H9 (cell line): ENCODE results near the gene OFD1. TPM values are rescaled to one million over a fixed set of nuclear protein-coding genes. Genes with fewer than 3 reads are reported as not detected.

Experiments
- DNase-seq: peaks from one replicate; pipeline ENCODE4 v3.0.0-alpha.2; 2017
- H2AFZ ChIP-seq: one replicate; pipeline ENCODE4 v1.6.1; 2013; ENCODE audit warnings: mild to moderate bottlenecking, low read length, control low read depth, moderate library complexity
- H2AK5ac ChIP-seq: 2 replicates; pipeline ENCODE4 v1.6.1; 2013; ENCODE audit warnings: low read length, control low read depth, mixed read lengths; ENCODE audit not compliant: insufficient read length
- H2BK120ac ChIP-seq: one replicate; pipeline ENCODE4 v1.6.1; 2013; ENCODE audit warnings: low read depth, mild to moderate bottlenecking, low read length, control low read depth, inconsistent platforms; ENCODE audit not compliant: poor library complexity, severe bottlenecking
- H2BK12ac ChIP-seq: 2 replicates; pipeline ENCODE4 v1.6.1; 2013; ENCODE audit warnings: low read length, control low read depth, mixed read lengths, low read depth; ENCODE audit not compliant: insufficient read length
- H2BK15ac ChIP-seq: 2 replicates; pipeline ENCODE4 v1.6.1; 2013; ENCODE audit warnings: low read depth, low read length, control low read depth
- H2BK20ac ChIP-seq: one replicate; pipeline ENCODE4 v1.6.1; 2013; ENCODE audit warnings: low read depth, mild to moderate bottlenecking, low read length, control low read depth, inconsistent platforms; ENCODE audit not compliant: poor library complexity, severe bottlenecking
- H2BK5ac ChIP-seq: 2 replicates; pipeline ENCODE4 v1.6.1; 2013; ENCODE audit warnings: low read length, control low read depth, mixed read lengths; ENCODE audit not compliant: insufficient read length
- H3K14ac ChIP-seq: 2 replicates; pipeline ENCODE4 v1.6.1; 2013; ENCODE audit warnings: low read length, control low read depth; ENCODE audit not compliant: insufficient read depth
- H3K18ac ChIP-seq: 2 replicates; pipeline ENCODE4 v1.6.1; 2013; ENCODE audit warnings: low read depth, mild to moderate bottlenecking, mixed read lengths, low read length, control low read depth; ENCODE audit not compliant: insufficient read length
- H3K23ac ChIP-seq: 2 replicates; pipeline ENCODE4 v1.6.1; 2013; ENCODE audit warnings: low read length, control low read depth, mixed read lengths, low read depth; ENCODE audit not compliant: insufficient read length
- H3K23me2 ChIP-seq: 2 replicates; pipeline ENCODE4 v1.6.1; 2013; ENCODE audit warnings: low read depth, mild to moderate bottlenecking, mixed read lengths, low read length, control low read depth; ENCODE audit not compliant: insufficient read length, poor library complexity, severe bottlenecking
- H3K27ac ChIP-seq: 2 replicates; pipeline ENCODE4 v1.5.1; 2013; ENCODE audit warnings: low read length, control low read depth, mixed read lengths, low read depth; ENCODE audit not compliant: insufficient read length
- H3K27me3 ChIP-seq: 2 replicates; pipeline ENCODE4 v1.6.1; 2013; ENCODE audit warnings: low read length, control low read depth, inconsistent platforms; ENCODE audit not compliant: insufficient read depth
- H3K4ac ChIP-seq: 2 replicates; pipeline ENCODE4 v1.6.1; 2013; ENCODE audit warnings: low read depth, mild to moderate bottlenecking, control low read depth, inconsistent platforms, low read length, moderate library complexity
- H3K4me1 ChIP-seq: 2 replicates; pipeline ENCODE4 v1.6.1; 2013; ENCODE audit warnings: low read length, control low read depth, inconsistent platforms; ENCODE audit not compliant: insufficient read depth
- H3K4me2 ChIP-seq: 2 replicates; pipeline ENCODE4 v1.6.1; 2013; ENCODE audit warnings: low read length, control low read depth, mixed read lengths; ENCODE audit not compliant: insufficient read length, insufficient read depth
- H3K56ac ChIP-seq: 2 replicates; pipeline ENCODE4 v1.6.1; 2013; ENCODE audit warnings: low read depth, mild to moderate bottlenecking, mixed read lengths, low read length, control low read depth; ENCODE audit not compliant: insufficient read length
- H3K79me1 ChIP-seq: 2 replicates; pipeline ENCODE4 v1.6.1; 2013; ENCODE audit warnings: low read depth, mild to moderate bottlenecking, moderate library complexity, low read length, control low read depth, inconsistent platforms; ENCODE audit not compliant: insufficient read depth, poor library complexity, severe bottlenecking
- H3K79me2 ChIP-seq: 2 replicates; pipeline ENCODE4 v1.6.1; 2013; ENCODE audit warnings: low read length, control low read depth, inconsistent platforms; ENCODE audit not compliant: insufficient read depth
- H3K9ac ChIP-seq: 2 replicates; pipeline ENCODE4 v1.6.1; 2013; ENCODE audit warnings: low read length, control low read depth, mixed read lengths; ENCODE audit not compliant: insufficient read length; ENCODE audit errors: extremely low read depth
- H3K9me3 ChIP-seq: one replicate; pipeline ENCODE4 v1.6.1; 2013; ENCODE audit warnings: low read depth, low read length, inconsistent platforms; ENCODE audit not compliant: control insufficient read depth
- H3T11ph ChIP-seq: one replicate; pipeline ENCODE4 v1.6.1; 2013; ENCODE audit warnings: mild to moderate bottlenecking, low read length, control low read depth, inconsistent platforms
- H4K20me1 ChIP-seq: one replicate; pipeline ENCODE4 v1.6.1; 2013; ENCODE audit not compliant: control insufficient read depth, insufficient read length, insufficient read depth
- H4K5ac ChIP-seq: 2 replicates; pipeline ENCODE4 v1.6.1; 2013; ENCODE audit warnings: low read depth, mild to moderate bottlenecking, mixed read lengths, low read length, control low read depth; ENCODE audit not compliant: insufficient read length
- H4K8ac ChIP-seq: replicated peaks from 2 replicates; pipeline ENCODE4 v1.6.1; 2013; ENCODE audit warnings: low read length, control low read depth, mixed read lengths, low read depth; ENCODE audit not compliant: insufficient read length
- H4K91ac ChIP-seq: 2 replicates; pipeline ENCODE4 v1.6.1; 2013; ENCODE audit warnings: low read depth, mild to moderate bottlenecking, moderate library complexity, mixed read lengths, low read length, control low read depth; ENCODE audit not compliant: insufficient read length
- H3K27ac Mint-ChIP-seq, 3 experiments: 2 replicates in 2 of 3; 3 replicates in 1 of 3; pipeline ENCODE4 v1.8.0; 2020 to 2021; ENCODE audit warnings: mixed read lengths in 3 of 3, mild to moderate bottlenecking in 1 of 3, moderate library complexity in 1 of 3
- H3K27me3 Mint-ChIP-seq: 2 replicates; pipeline ENCODE4 v1.8.0; 2021; ENCODE audit warnings: low read depth, mild to moderate bottlenecking, moderate library complexity, mixed read lengths
- H3K36me3 Mint-ChIP-seq, 3 experiments: 2 replicates in 2 of 3; 3 replicates in 1 of 3; pipeline ENCODE4 v1.8.0; 2020 to 2021; ENCODE audit warnings: low read depth in 3 of 3, mixed read lengths in 3 of 3; ENCODE audit not compliant: insufficient read depth in 1 of 3
- H3K4me1 Mint-ChIP-seq, 2 experiments: 2 replicates each; pipeline ENCODE4 v1.8.0; 2020; ENCODE audit warnings: mixed read lengths in 2 of 2
- H3K4me3 Mint-ChIP-seq, 2 experiments: 2 replicates in 1 of 2; 3 replicates in 1 of 2; pipeline ENCODE4 v1.8.0; 2020 to 2021; ENCODE audit warnings: mild to moderate bottlenecking in 2 of 2, mixed read lengths in 2 of 2, moderate library complexity in 1 of 2
- H3K9me3 Mint-ChIP-seq, 2 experiments: 2 replicates in 1 of 2; 3 replicates in 1 of 2; pipeline ENCODE4 v1.8.0; 2020; ENCODE audit warnings: mild to moderate bottlenecking in 2 of 2, mixed read lengths in 2 of 2, moderate library complexity in 1 of 2
- CTCF ChIP-seq: fragments of 200-600 bp; sonication (generic); conservative IDR thresholded peaks from 3 replicates; pipeline ENCODE4 v1.8.0; 2021; ENCODE audit warnings: antibody characterized with exemption, mild to moderate bottlenecking
- WGBS: extraction: QIAGEN DNeasy Blood & Tissue Kit; methylation state at CpG from one replicate; pipeline ENCODE4 v1.1.7; 2013; ENCODE audit warnings: missing lambda C conversion rate, low lambda C conversion rate, mixed read lengths; ENCODE audit not compliant: insufficient read length; ENCODE audit errors: extremely low coverage; 5-methylcytosine and 5-hydroxymethylcytosine counted together
- total RNA-seq: library from RNA; stranded (reverse); gene quantifications from 2 replicates; pipeline ENCODE4 v1.2.1, GENCODE V29; 2021

The OFD1 gene
- total RNA-seq, 1 experiment from 2014 or later = 36.0 TPM

- H3K27me3 ChIP-seq = no peaks in the 10 kb centered on the region
- H2BK15ac ChIP-seq = no peak overlapping the region
- no peak overlapping the region for H3K4me2 ChIP-seq
- H3K79me2 ChIP-seq = no peaks in the 10 kb centered on the region
- WGBS = no CpG with 5 or more reads among the region's 8 CpGs
- no peak overlapping the region for H2AK5ac ChIP-seq
- no peak for DNase-seq
- no peak overlapping the region for H2BK20ac ChIP-seq
- H2BK120ac ChIP-seq = no peak overlapping the region
- H3K9ac ChIP-seq = no peak overlapping the region
- no peak overlapping the region for H3K27ac ChIP-seq
- no peaks in the 10 kb centered on the region for H3K4me1 ChIP-seq
- H3K79me1 ChIP-seq = no peaks in the 10 kb centered on the region
- H4K8ac ChIP-seq = no peak overlapping the region
- no peaks in the 10 kb centered on the region for H4K20me1 ChIP-seq
- no peaks in the 10 kb centered on the region for H3K23me2 ChIP-seq
- no peak overlapping the region for H3K23ac ChIP-seq
- no peak overlapping the region for H4K5ac ChIP-seq
- no peaks in the 10 kb centered on the region for H3K9me3 ChIP-seq
- Mint-ChIP-seq H3K27me3 (no peaks in the 10 kb centered on the region), H3K27ac (no peak overlapping the region; a peak in 1 of 7 replicates), H3K36me3 (peaks cover 19 to 38% (median 33%) of the 10 kb centered on the region in 3 experiments), H3K4me3 (no peak overlapping the region), H3K4me1 (peaks cover 15 to 16% of the 10 kb centered on the region in 2 experiments), H3K9me3 (peaks cover 31 to 40% of the 10 kb centered on the region in 2 experiments)
- no peak for TF ChIP-seq CTCF
- no peak overlapping the region for H3K4ac ChIP-seq
- H2BK12ac ChIP-seq = no peak overlapping the region
- H2BK5ac ChIP-seq = no peak overlapping the region
- no peak overlapping the region for H3K56ac ChIP-seq
- H3T11ph ChIP-seq = no peak overlapping the region
- no peak overlapping the region for H3K18ac ChIP-seq
- H2AFZ ChIP-seq = no peak overlapping the region
- H4K91ac ChIP-seq = no peak overlapping the region
- H3K14ac ChIP-seq = no peak overlapping the region
Observed at GRCh38 chrX:13786048-13786447, 51.5 kb downstream of the OFD1 start.
